HL-60 (cell line): ENCODE results near the gene ICA1.

Experiments used
- DNase-seq, 2 experiments: peaks; one replicate each; pipeline ENCODE4 v3.0.0-alpha.2; 2010 to 2020; ENCODE audit warnings: low read depth in 1 of 2, low spot score in 1 of 2
- H3K27ac ChIP-seq: fragments of 250-450 bp; sonication (Bioruptor Pico); replicated peaks from 2 replicates; pipeline ENCODE4 v1.5.1; 2020; ENCODE audit warnings: mild to moderate bottlenecking, moderate library complexity
- H3K27me3 ChIP-seq: fragments of 250-450 bp; sonication (Bioruptor Pico); 2 replicates; pipeline ENCODE4 v1.5.1; 2021; ENCODE audit warnings: mild to moderate bottlenecking, moderate library complexity; ENCODE audit not compliant: insufficient read depth, poor library complexity, severe bottlenecking
- H3K4me3 ChIP-seq: replicated peaks from 2 replicates; pipeline ENCODE4 v1.5.1; 2011; ENCODE audit warnings: mild to moderate bottlenecking, control low read depth, low read length; ENCODE audit not compliant: insufficient read depth
- GABPA ChIP-seq: IDR thresholded peaks from 2 replicates; pipeline ENCODE4 v1.6.1; 2012; ENCODE audit warnings: low read depth
- POLR2AphosphoS5 ChIP-seq: IDR thresholded peaks from 2 replicates; pipeline ENCODE4 v1.6.1; 2012; ENCODE audit warnings: low read depth
- SPI1 ChIP-seq: IDR thresholded peaks from 2 replicates; pipeline ENCODE4 v1.6.1; 2012; ENCODE audit warnings: low read depth, mild to moderate bottlenecking, borderline replicate concordance
- TF ChIP-seq, protein P1 (sequence below): IDR thresholded peaks from 2 replicates; pipeline ENCODE4 v1.6.1; 2012; ENCODE audit warnings: low read depth; ENCODE audit not compliant: insufficient replicate concordance
- TF ChIP-seq, protein P2 (sequence below): IDR thresholded peaks from one replicate; pipeline ENCODE4 v1.5.1; 2011; ENCODE audit warnings: low read length, control low read depth, inconsistent platforms; ENCODE audit not compliant: insufficient read depth

ICA1 gene

DNA sequence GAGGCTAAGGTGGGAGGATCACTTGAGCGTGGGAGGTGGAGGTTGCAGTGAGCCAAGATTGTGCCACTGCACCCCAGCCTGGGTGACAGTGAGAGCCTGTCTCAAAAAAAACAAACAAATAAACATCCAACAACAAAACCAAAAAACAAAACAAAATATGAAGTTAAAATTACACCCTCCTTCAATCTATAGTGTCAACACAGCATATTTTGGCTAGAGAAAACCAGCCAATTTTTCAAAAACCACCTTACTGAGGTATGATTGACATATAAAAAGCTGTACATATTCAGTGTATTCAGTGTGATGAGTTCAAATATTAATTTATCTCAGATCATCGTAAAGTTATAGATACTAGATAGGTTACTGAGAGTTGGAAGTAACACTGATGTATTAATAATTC, 102.4 kb downstream of the ICA1 start:
- no peak for DNase-seq
- TF ChIP-seq POLR2AphosphoS5 = no peak
- no peak for TF ChIP-seq SPI1
- TF ChIP-seq GABPA = no peak
- TF ChIP-seq, protein P1, sequence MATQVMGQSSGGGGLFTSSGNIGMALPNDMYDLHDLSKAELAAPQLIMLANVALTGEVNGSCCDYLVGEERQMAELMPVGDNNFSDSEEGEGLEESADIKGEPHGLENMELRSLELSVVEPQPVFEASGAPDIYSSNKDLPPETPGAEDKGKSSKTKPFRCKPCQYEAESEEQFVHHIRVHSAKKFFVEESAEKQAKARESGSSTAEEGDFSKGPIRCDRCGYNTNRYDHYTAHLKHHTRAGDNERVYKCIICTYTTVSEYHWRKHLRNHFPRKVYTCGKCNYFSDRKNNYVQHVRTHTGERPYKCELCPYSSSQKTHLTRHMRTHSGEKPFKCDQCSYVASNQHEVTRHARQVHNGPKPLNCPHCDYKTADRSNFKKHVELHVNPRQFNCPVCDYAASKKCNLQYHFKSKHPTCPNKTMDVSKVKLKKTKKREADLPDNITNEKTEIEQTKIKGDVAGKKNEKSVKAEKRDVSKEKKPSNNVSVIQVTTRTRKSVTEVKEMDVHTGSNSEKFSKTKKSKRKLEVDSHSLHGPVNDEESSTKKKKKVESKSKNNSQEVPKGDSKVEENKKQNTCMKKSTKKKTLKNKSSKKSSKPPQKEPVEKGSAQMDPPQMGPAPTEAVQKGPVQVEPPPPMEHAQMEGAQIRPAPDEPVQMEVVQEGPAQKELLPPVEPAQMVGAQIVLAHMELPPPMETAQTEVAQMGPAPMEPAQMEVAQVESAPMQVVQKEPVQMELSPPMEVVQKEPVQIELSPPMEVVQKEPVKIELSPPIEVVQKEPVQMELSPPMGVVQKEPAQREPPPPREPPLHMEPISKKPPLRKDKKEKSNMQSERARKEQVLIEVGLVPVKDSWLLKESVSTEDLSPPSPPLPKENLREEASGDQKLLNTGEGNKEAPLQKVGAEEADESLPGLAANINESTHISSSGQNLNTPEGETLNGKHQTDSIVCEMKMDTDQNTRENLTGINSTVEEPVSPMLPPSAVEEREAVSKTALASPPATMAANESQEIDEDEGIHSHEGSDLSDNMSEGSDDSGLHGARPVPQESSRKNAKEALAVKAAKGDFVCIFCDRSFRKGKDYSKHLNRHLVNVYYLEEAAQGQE = no peak
- TF ChIP-seq, protein P2, sequence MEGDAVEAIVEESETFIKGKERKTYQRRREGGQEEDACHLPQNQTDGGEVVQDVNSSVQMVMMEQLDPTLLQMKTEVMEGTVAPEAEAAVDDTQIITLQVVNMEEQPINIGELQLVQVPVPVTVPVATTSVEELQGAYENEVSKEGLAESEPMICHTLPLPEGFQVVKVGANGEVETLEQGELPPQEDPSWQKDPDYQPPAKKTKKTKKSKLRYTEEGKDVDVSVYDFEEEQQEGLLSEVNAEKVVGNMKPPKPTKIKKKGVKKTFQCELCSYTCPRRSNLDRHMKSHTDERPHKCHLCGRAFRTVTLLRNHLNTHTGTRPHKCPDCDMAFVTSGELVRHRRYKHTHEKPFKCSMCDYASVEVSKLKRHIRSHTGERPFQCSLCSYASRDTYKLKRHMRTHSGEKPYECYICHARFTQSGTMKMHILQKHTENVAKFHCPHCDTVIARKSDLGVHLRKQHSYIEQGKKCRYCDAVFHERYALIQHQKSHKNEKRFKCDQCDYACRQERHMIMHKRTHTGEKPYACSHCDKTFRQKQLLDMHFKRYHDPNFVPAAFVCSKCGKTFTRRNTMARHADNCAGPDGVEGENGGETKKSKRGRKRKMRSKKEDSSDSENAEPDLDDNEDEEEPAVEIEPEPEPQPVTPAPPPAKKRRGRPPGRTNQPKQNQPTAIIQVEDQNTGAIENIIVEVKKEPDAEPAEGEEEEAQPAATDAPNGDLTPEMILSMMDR = no peak

DNA sequence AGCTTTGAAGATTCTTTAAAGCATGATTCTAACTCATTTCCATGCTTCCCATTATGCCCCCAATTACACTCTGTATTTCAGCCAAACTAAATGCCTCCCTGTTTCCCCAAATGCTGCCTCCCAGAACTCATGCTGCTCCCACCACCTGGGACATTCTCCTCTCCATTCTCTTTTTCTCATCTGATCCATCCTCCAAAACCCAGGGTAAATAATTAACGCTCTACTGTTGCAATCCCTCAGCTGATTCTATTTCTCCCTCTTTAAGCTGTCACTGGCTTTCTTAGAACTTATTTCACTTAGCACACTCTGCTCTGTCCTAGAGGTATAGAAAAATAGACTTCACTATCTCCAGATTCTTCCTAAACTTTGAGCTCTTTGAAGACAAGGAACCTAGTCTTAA, 104.7 kb downstream of the ICA1 start:
- H3K27me3 ChIP-seq = no peaks in the 10 kb centered on the region
- H3K4me3 ChIP-seq = no peak overlapping the region
- TF ChIP-seq SPI1 = no peak
- TF ChIP-seq, protein P1 = no peak
- TF ChIP-seq POLR2AphosphoS5 = no peak
- TF ChIP-seq GABPA = no peak
- TF ChIP-seq, protein P2 = no peak
- H3K27ac ChIP-seq = no peak overlapping the region
- DNase-seq = no peak

More for the DNA sequence above, 102.4 kb downstream of the ICA1 start:
- no peaks in the 10 kb centered on the region for H3K27me3 ChIP-seq
- no peak overlapping the region for H3K27ac ChIP-seq
- no peak overlapping the region for H3K4me3 ChIP-seq

DNA sequence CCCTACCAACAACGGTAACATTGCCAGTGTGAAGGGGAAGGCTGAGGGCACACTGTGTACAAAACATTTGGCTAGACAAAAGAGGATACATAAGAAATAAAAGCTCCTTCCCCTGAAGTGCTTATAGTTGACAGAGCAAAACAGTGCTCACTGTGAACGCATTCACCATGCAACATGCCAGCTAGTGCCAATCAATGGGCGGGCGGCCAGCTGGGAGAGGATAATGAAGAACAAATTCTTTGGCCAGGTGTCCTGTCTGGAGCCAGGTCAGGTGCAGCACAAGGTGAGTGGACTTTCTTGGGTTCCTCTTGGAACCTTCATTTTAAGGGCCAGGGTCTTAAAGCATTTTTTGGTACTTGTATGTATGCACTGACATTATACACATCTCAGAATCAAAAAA, 106.1 kb downstream of the ICA1 start:
- H3K4me3 ChIP-seq = no peak overlapping the region
- DNase-seq = no peak
- no peak overlapping the region for H3K27ac ChIP-seq
- H3K27me3 ChIP-seq = no peaks in the 10 kb centered on the region
- TF ChIP-seq SPI1 (no peak), POLR2AphosphoS5 (no peak), GABPA (no peak)
- TF ChIP-seq, protein P1 = no peak
- TF ChIP-seq, protein P2 = no peak
